ENCODE results near the gene TNFAIP3. TPM values are rescaled to one million over a fixed set of nuclear protein-coding genes. Genes with fewer than 3 reads are reported as not detected.

TNFAIP3 gene
- total RNA-seq, 1 experiment from 2014 or later = 7.8 TPM

DNA sequence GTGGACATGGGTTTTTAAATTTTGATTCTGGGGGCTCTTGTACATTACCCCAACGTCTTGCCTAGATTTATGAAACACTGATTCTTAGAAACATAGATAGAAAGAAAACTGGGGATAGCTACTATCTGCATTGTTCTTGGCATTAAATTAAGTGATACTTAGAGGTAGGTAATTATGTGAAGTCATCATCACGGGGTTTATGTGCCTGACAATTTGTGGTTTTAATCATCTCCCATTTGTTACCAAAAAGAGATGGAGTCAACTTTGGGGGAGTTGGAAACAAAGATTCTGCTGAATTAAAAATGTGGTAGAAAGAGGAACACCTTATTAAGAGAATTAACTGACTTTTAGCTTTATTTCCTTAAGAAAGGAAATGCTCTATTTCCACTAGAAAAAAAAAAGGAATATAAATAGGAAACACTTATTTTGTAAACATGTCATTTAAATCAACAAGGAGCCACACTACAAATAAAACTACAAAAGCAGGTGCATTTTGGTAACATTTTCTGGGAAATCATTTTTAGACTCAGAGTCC, 5.6 kb downstream of the TNFAIP3 start:
- H3K36me3 ChIP-seq = peaks cover 67% of the 10 kb centered on the region
- H3K4me3 ChIP-seq = no peak overlapping the region
- H3K4me1 ChIP-seq (replicated peaks) = peaks cover 52% of the 10 kb centered on the region
- no peaks in the 10 kb centered on the region for H3K27me3 ChIP-seq (replicated peaks)
- H3K27ac ChIP-seq = no peak overlapping the region
- no peaks in the 10 kb centered on the region for H3K9me3 ChIP-seq (replicated peaks)
- DNase-seq (ENCODE audit: low read depth in 1 of 2, low spot score in 2 of 2) = no peak

- peaks cover 52% of the 10 kb centered on the region for H3K4me1 ChIP-seq (replicated peaks)
- peak; percentile 73 to 81 for DNase-seq (ENCODE audit: low read depth in 1 of 2, low spot score in 2 of 2)
- peaks cover 73% of the 10 kb centered on the region for H3K36me3 ChIP-seq
- H3K27ac ChIP-seq = no peak overlapping the region
- H3K9me3 ChIP-seq (replicated peaks) = no peaks in the 10 kb centered on the region
- no peak overlapping the region for H3K4me3 ChIP-seq
- no peaks in the 10 kb centered on the region for H3K27me3 ChIP-seq (replicated peaks)
Measured at GRCh38 chr6:137873273-137873762, 6.3 kb downstream of the TNFAIP3 start.

- no peak overlapping the region for H3K4me3 ChIP-seq
Measured at GRCh38 chr6:137874204-137875057, 7.4 kb downstream of the TNFAIP3 start.

GRCh38 chr6:137875058-137875520, 8.0 kb downstream of the TNFAIP3 start:
- Histone ChIP-seq H3K27ac (no peak overlapping the region), H3K36me3 (peaks cover 85% of the 10 kb centered on the region), H3K4me3 (no peak overlapping the region), H3K27me3 (replicated peaks) (no peaks in the 10 kb centered on the region), H3K4me1 (replicated peaks) (peaks cover 35% of the 10 kb centered on the region), H3K9me3 (replicated peaks) (no peaks in the 10 kb centered on the region)
- DNase-seq (ENCODE audit: low read depth in 1 of 2, low spot score in 2 of 2) = no peak

More at GRCh38 chr6:137874204-137875057, 7.4 kb downstream of the TNFAIP3 start:
- Histone ChIP-seq H3K27me3 (replicated peaks) (no peaks in the 10 kb centered on the region), H3K9me3 (replicated peaks) (no peaks in the 10 kb centered on the region), H3K36me3 (peaks cover 81% of the 10 kb centered on the region), H3K27ac (no peak overlapping the region), H3K4me1 (replicated peaks) (peaks cover 42% of the 10 kb centered on the region)
- no peak for DNase-seq (ENCODE audit: low read depth in 1 of 2, low spot score in 2 of 2)

DNA sequence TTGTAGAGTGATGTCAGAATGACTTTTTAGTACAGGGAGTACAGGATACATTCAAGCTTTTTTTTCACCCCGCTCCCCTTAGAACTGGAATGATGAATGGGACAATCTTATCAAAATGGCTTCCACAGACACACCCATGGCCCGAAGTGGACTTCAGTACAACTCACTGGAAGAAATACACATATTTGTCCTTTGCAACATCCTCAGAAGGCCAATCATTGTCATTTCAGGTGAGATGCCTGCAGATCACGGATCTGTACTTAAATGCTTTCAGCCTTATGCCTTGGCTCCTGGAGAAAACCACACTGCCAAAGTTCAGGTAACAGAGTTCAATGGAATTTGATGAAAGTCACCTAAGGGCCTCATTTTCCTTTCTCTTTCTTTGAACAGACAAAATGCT, 8.5 kb downstream of the TNFAIP3 start:
- H3K9me3 ChIP-seq (replicated peaks) = no peaks in the 10 kb centered on the region

DNA sequence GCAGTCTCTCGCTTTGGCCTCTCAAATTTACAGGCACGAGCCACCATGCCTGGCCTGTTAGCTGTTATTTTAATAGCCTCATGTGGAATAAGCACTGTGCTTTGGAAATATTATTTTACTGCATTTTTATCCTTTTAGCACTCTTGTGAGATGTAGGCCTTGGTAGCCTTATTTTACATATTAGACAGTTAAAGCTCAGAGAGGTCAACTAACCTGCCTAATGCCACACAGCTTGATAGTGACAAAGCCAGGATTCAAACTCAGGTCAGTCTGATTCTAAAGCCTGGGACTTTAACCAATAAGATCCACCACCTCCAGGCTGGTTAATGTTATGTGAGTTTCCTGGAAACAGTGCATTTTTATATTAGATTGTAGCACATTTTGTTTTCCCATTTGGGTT, 9.5 kb downstream of the TNFAIP3 start:
- H3K36me3 ChIP-seq = peaks cover 95% of the 10 kb centered on the region
- no peak overlapping the region for H3K4me3 ChIP-seq
- no peaks in the 10 kb centered on the region for H3K9me3 ChIP-seq (replicated peaks)
- H3K27me3 ChIP-seq (replicated peaks) = no peaks in the 10 kb centered on the region
- no peak overlapping the region for H3K27ac ChIP-seq
- peaks cover 26% of the 10 kb centered on the region for H3K4me1 ChIP-seq (replicated peaks)
- no peak for DNase-seq (ENCODE audit: low read depth in 1 of 2, low spot score in 2 of 2)

More for the DNA sequence above, 8.5 kb downstream of the TNFAIP3 start:
- Histone ChIP-seq H3K27ac (no peak overlapping the region), H3K4me1 (replicated peaks) (peaks cover 30% of the 10 kb centered on the region), H3K36me3 (peaks cover 90% of the 10 kb centered on the region), H3K4me3 (no peak overlapping the region), H3K27me3 (replicated peaks) (no peaks in the 10 kb centered on the region)
- DNase-seq (ENCODE audit: low read depth in 1 of 2, low spot score in 2 of 2) = no peak

DNA sequence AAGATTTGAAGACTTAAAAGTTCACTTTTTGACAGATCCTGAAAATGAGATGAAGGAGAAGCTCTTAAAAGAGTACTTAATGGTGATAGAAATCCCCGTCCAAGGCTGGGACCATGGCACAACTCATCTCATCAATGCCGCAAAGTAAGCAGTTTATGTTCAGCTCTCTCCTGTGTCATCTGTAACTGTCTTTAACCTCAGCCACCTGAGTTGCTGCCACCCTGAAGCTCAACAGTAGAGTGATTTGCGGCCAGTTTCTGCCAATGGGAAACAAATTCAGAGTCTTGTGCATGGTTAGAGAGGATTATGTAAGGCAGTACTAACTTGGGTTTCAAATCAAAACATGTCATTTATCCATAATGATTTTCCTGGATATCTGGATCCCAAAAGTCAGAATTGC, 10.1 kb downstream of the TNFAIP3 start:
- Histone ChIP-seq H3K4me1 (replicated peaks) (peaks cover 21% of the 10 kb centered on the region), H3K9me3 (replicated peaks) (no peaks in the 10 kb centered on the region)

DNA sequence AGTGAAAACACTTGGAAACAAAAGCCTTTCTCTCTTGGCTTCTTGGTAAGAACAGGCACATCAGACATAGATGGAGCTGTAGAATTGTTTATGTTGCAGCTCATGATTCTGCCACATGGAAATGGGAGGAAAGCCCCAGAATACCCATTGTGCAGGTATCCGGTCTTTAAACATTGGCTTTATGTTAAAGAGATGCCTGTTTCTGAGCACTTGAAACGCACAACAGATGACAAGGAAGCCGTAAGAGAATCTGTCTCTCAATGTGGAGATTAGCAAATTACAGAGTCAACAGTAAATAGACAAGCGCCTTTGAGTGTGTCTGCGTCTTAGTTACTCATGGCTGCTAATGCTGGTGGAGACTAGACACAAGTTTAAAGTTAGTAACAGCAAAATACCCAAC, 10.5 kb downstream of the TNFAIP3 start:
- H3K27ac ChIP-seq = no peak overlapping the region
- H3K27me3 ChIP-seq (replicated peaks) = no peaks in the 10 kb centered on the region
- no peaks in the 10 kb centered on the region for H3K9me3 ChIP-seq (replicated peaks)
- H3K4me1 ChIP-seq (replicated peaks) = peaks cover 16% of the 10 kb centered on the region
- peaks cover 95% of the 10 kb centered on the region for H3K36me3 ChIP-seq
- no peak for DNase-seq (ENCODE audit: low read depth in 1 of 2, low spot score in 2 of 2)
- no peak overlapping the region for H3K4me3 ChIP-seq

More for the DNA sequence above, 10.1 kb downstream of the TNFAIP3 start:
- H3K36me3 ChIP-seq = peaks cover 95% of the 10 kb centered on the region
- DNase-seq (ENCODE audit: low read depth in 1 of 2, low spot score in 2 of 2) = no peak
- H3K27ac ChIP-seq = no peak overlapping the region
- no peaks in the 10 kb centered on the region for H3K27me3 ChIP-seq (replicated peaks)
- H3K4me3 ChIP-seq = no peak overlapping the region

DNA sequence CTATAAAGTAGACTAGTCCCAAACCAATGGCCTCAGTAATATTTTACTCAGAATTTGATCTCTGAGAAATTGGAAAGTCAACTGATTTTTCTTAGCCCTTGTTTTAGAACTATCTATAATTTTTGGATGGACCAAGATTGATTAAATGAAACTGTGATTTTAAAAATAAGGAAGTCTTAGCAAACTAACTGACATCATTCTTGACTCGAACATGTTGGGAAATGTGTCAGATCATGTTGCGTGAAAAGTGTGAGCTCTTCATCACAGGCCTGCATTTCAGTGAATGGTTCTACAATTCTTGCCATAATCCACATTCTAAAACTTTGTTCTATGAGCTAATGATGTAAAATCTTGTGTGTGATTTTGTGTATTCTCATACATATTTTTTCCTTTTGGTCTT, 11.0 kb downstream of the TNFAIP3 start:
- H3K9me3 ChIP-seq (replicated peaks) = no peaks in the 10 kb centered on the region
- H3K4me1 ChIP-seq (replicated peaks) = peaks cover 13% of the 10 kb centered on the region
- H3K36me3 ChIP-seq = peaks cover 96% of the 10 kb centered on the region

DNA sequence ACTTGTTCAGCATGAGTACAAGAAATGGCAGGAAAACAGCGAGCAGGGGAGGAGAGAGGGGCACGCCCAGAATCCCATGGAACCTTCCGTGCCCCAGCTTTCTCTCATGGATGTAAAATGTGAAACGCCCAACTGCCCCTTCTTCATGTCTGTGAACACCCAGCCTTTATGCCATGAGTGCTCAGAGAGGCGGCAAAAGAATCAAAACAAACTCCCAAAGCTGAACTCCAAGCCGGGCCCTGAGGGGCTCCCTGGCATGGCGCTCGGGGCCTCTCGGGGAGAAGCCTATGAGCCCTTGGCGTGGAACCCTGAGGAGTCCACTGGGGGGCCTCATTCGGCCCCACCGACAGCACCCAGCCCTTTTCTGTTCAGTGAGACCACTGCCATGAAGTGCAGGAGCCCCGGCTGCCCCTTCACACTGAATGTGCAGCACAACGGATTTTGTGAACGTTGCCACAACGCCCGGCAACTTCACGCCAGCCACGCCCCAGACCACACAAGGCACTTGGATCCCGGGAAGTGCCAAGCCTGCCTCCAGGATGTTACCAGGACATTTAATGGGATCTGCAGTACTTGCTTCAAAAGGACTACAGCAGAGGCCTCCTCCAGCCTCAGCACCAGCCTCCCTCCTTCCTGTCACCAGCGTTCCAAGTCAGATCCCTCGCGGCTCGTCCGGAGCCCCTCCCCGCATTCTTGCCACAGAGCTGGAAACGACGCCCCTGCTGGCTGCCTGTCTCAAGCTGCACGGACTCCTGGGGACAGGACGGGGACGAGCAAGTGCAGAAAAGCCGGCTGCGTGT, 11.6 kb downstream of the TNFAIP3 start:
- no peak for DNase-seq (ENCODE audit: low read depth in 1 of 2, low spot score in 2 of 2)
- no peak overlapping the region for H3K27ac ChIP-seq
- no peak overlapping the region for H3K4me3 ChIP-seq
- peaks cover 95% of the 10 kb centered on the region for H3K36me3 ChIP-seq
- H3K9me3 ChIP-seq (replicated peaks) = no peaks in the 10 kb centered on the region
- peaks cover 6% of the 10 kb centered on the region for H3K4me1 ChIP-seq (replicated peaks)
- H3K27me3 ChIP-seq (replicated peaks) = no peaks in the 10 kb centered on the region

More for the DNA sequence above, 11.0 kb downstream of the TNFAIP3 start:
- no peaks in the 10 kb centered on the region for H3K27me3 ChIP-seq (replicated peaks)
- no peak overlapping the region for H3K27ac ChIP-seq
- H3K4me3 ChIP-seq = no peak overlapping the region
- DNase-seq (ENCODE audit: low read depth in 1 of 2, low spot score in 2 of 2) = no peak

DNA sequence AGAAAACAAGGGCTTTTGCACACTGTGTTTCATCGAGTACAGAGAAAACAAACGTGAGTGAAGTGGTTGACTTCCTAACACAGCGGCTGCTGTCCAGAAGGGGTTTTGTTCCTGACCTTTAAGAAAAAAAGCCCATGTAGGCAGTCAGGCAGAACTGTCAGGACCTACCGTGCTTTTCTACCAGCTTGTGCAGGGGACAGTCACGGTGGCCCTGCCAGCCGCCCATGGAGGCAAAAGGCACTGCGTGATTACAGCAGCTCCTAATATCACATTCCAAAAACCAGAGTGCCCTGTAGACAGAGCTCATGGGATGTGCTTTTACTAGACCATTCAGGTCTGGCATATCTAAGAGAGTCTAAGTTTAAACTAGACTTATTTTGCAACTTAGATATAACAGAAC, 12.2 kb downstream of the TNFAIP3 start:
- no peaks in the 10 kb centered on the region for H3K9me3 ChIP-seq (replicated peaks)
- peaks cover 89% of the 10 kb centered on the region for H3K36me3 ChIP-seq
- H3K4me3 ChIP-seq = no peak overlapping the region
- no peaks in the 10 kb centered on the region for H3K27me3 ChIP-seq (replicated peaks)
- H3K4me1 ChIP-seq (replicated peaks) = peaks cover under 1% of the 10 kb centered on the region; the same call in 1 of the 2 replicates
- H3K27ac ChIP-seq = no peak overlapping the region
- no peak for DNase-seq (ENCODE audit: low read depth in 1 of 2, low spot score in 2 of 2)

DNA sequence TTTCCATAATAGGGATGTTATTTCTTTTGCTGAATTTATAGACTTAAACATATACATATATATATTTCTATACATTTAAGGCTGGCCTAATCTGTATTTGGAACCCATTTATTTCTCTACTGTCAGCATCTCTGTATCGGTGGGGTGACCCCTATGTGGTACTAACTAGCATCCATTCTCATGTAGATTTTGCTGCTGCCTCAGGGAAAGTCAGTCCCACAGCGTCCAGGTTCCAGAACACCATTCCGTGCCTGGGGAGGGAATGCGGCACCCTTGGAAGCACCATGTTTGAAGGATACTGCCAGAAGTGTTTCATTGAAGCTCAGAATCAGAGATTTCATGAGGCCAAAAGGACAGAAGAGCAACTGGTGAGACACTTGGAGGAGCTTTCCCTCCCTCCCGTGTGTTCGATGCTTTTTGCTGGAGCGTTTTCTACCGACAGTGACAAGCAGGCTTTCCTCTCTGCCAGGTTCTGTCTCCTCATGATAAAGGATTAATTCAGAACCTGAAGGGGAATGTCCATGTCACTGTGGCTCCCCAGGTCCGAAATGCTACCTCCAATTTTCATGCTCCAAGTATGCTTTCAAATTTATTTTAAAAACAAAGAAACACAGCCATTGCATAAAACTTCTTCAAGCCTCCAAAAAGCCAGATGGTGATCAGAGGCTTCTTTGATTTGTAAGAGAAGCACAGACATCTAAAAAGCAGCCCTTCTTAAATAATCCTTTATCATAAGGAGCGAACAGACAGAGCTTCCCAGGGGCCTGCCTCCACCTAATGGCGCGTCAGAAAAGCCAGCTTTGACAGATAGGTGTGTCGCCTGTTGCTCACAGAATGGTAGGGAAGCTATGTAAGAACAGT, 13.1 kb downstream of the TNFAIP3 start:
- peaks cover 81% of the 10 kb centered on the region for H3K36me3 ChIP-seq
- no peaks in the 10 kb centered on the region for H3K27me3 ChIP-seq (replicated peaks)
- DNase-seq (ENCODE audit: low read depth in 1 of 2, low spot score in 2 of 2) = no peak
- no peaks in the 10 kb centered on the region for H3K9me3 ChIP-seq (replicated peaks)
- no peaks in the 10 kb centered on the region for H3K4me1 ChIP-seq (replicated peaks)
- no peak overlapping the region for H3K27ac ChIP-seq
- H3K4me3 ChIP-seq = no peak overlapping the region

Measured in SJSA1 (cell line).